Endodermal cell (in vitro differentiated cells): ENCODE data around the gene DLX2. TPM values are rescaled to one million over a fixed set of nuclear protein-coding genes. Genes with fewer than 3 reads are reported as not detected.
A peak's percentile ranks its signal among the peaks of the same experiment; 100 is the strongest.

Experiments used
- DNase-seq: peaks from one replicate; pipeline ENCODE4 v3.0.0-alpha.2; 2017
- H3K27ac ChIP-seq: 2 replicates; pipeline ENCODE4 v1.5.1; 2013; ENCODE audit warnings: mild to moderate bottlenecking, low read depth, low read length, moderate library complexity
- H3K27me3 ChIP-seq: 2 replicates; pipeline ENCODE4 v1.6.1; 2013; ENCODE audit warnings: mild to moderate bottlenecking, low read length, moderate library complexity; ENCODE audit not compliant: insufficient read depth, control insufficient read depth, poor library complexity, severe bottlenecking
- H3K36me3 ChIP-seq: 2 replicates; pipeline ENCODE4 v1.7.0; 2013; ENCODE audit warnings: mild to moderate bottlenecking, low read length, moderate library complexity; ENCODE audit not compliant: control insufficient read depth, insufficient read depth
- H3K4me1 ChIP-seq: one replicate; pipeline ENCODE4 v1.7.0; 2013; ENCODE audit warnings: low read length; ENCODE audit not compliant: control insufficient read depth, insufficient read depth
- H3K4me3 ChIP-seq: 2 replicates; pipeline ENCODE4 v1.5.1; 2013; ENCODE audit warnings: mild to moderate bottlenecking, low read length, moderate library complexity
- H3K9ac ChIP-seq: 2 replicates; pipeline ENCODE4 v1.6.1; 2013; ENCODE audit warnings: mild to moderate bottlenecking, low read length, moderate library complexity; ENCODE audit not compliant: poor library complexity, severe bottlenecking; ENCODE audit errors: extremely low read depth
- H3K9me3 ChIP-seq: 2 replicates; pipeline ENCODE4 v1.6.1; 2013; ENCODE audit warnings: mild to moderate bottlenecking, low read length, moderate library complexity; ENCODE audit not compliant: control insufficient read depth
- H3K27ac Mint-ChIP-seq: 2 replicates; pipeline ENCODE4 v1.8.0; 2020; ENCODE audit warnings: mixed read lengths
- H3K27me3 Mint-ChIP-seq: 2 replicates; pipeline ENCODE4 v1.8.0; 2021; ENCODE audit warnings: mild to moderate bottlenecking, mixed read lengths; ENCODE audit not compliant: insufficient read depth
- H3K36me3 Mint-ChIP-seq: 2 replicates; pipeline ENCODE4 v1.8.0; 2020; ENCODE audit warnings: low read depth, mixed read lengths
- H3K4me1 Mint-ChIP-seq: 2 replicates; pipeline ENCODE4 v1.8.0; 2020; ENCODE audit warnings: mixed read lengths
- H3K4me3 Mint-ChIP-seq: 2 replicates; pipeline ENCODE4 v1.8.0; 2020; ENCODE audit warnings: mild to moderate bottlenecking, moderate library complexity, mixed read lengths
- H3K9me3 Mint-ChIP-seq: 2 replicates; pipeline ENCODE4 v1.8.0; 2020; ENCODE audit warnings: mild to moderate bottlenecking, mixed read lengths
- WGBS, 2 experiments: methylation state at CpG; one replicate each; pipeline versions ENCODE4 v1.1.5 to v1.1.7; 2013; ENCODE audit warnings: missing lambda C conversion rate in 2 of 2, mixed read lengths in 1 of 2; ENCODE audit not compliant: insufficient coverage in 1 of 2, insufficient read length in 1 of 2; 5-methylcytosine and 5-hydroxymethylcytosine counted together
- total RNA-seq, 2 donors: library from RNA; stranded (reverse); fragmentation: NEBNext Ultra II Directional in 1 of 2; extraction: Animal tissue kit (Norgen Biotek cat#: 25700) in 1 of 2; gene quantifications; 2 replicates in 1 of 2; 3 replicates in 1 of 2; pipeline ENCODE4 v1.2.1, GENCODE V29; 2021
- TF ChIP-seq, protein P1 (sequence below): fragments of 200-600 bp; sonication (generic); conservative IDR thresholded peaks from 2 replicates; pipeline ENCODE4 v1.5.0; 2021; ENCODE audit warnings: antibody characterized with exemption, mild to moderate bottlenecking

Gene DLX2
- total RNA-seq, 2 donors from 2014 or later = 0.13 TPM; not detected in 1

GRCh38 chr2:172091000-172091641 is 11.6 kb downstream of the DLX2 start:
- Histone ChIP-seq H3K4me1 (peaks cover 3% of the 10 kb centered on the region), H3K27me3 (peaks cover 100% of the 10 kb centered on the region), H3K27ac (no peak overlapping the region), H3K9ac (no peak overlapping the region), H3K4me3 (no peak overlapping the region), H3K9me3 (no peaks in the 10 kb centered on the region), H3K36me3 (no peaks in the 10 kb centered on the region)
- TF ChIP-seq, protein P1, sequence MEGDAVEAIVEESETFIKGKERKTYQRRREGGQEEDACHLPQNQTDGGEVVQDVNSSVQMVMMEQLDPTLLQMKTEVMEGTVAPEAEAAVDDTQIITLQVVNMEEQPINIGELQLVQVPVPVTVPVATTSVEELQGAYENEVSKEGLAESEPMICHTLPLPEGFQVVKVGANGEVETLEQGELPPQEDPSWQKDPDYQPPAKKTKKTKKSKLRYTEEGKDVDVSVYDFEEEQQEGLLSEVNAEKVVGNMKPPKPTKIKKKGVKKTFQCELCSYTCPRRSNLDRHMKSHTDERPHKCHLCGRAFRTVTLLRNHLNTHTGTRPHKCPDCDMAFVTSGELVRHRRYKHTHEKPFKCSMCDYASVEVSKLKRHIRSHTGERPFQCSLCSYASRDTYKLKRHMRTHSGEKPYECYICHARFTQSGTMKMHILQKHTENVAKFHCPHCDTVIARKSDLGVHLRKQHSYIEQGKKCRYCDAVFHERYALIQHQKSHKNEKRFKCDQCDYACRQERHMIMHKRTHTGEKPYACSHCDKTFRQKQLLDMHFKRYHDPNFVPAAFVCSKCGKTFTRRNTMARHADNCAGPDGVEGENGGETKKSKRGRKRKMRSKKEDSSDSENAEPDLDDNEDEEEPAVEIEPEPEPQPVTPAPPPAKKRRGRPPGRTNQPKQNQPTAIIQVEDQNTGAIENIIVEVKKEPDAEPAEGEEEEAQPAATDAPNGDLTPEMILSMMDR = no peak
- Mint-ChIP-seq H3K27ac (no peak overlapping the region), H3K4me3 (no peak overlapping the region), H3K27me3 (peaks cover 100% of the 10 kb centered on the region), H3K9me3 (no peaks in the 10 kb centered on the region), H3K36me3 (no peaks in the 10 kb centered on the region), H3K4me1 (peaks cover 39% of the 10 kb centered on the region)
- 7% methylated on average over 11 of the region's 13 CpGs; no CpG with 5 or more reads in 1 of the 2 experiments for WGBS, 2 experiments
- DNase-seq = peak; percentile 60

DNA sequence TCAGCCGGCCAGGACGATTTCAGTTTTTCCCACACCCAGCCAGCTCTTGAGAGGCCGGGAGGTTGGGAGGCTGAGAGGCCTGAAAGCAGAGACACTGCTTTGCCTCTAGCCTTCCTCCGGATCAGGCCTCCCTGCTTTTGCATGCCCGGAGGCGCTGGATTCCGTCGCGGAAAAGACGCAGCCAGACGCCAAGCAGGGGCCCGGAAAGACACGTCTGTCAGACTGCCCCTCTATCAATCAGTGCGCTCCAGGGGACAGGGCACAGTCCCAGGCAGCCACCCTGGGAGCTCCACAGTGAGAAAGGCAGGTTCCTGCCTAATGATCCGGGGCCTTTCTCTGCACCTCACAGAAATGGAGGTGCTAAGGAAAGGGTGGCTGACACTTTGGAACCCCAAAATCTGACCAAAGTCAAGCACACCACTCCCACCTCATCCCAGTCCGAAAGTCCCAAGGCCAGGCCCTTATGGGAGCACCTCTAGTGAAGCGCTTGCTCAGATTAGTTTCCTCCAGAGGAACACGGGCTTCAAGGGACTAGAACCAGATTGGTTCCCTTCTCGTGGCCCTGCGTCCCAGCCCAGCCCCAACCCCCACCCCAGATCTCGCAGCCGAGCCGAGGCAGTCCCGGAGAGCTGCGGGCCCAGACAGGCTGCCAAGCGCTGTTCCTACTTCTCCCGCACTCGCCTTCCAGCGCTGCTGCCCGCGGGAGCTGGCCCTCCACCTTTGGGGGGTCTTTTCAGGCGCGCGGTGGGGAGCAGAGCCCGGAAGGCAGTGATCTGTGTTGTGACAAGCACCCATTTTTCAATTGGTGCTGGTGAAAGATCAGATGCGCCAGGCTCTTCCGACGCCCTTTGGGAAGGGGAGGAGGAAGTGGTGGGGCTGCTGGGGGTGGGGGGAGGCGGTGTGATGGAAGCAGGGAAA is 12.4 kb downstream of the DLX2 start:
- Mint-ChIP-seq H3K4me1 (peaks cover 39% of the 10 kb centered on the region), H3K9me3 (no peaks in the 10 kb centered on the region), H3K4me3 (no peak overlapping the region), H3K27ac (no peak overlapping the region), H3K27me3 (peaks cover 100% of the 10 kb centered on the region), H3K36me3 (no peaks in the 10 kb centered on the region)
- Histone ChIP-seq H3K9me3 (no peaks in the 10 kb centered on the region), H3K9ac (no peak overlapping the region), H3K4me3 (no peak overlapping the region), H3K36me3 (no peaks in the 10 kb centered on the region), H3K27me3 (peaks cover 100% of the 10 kb centered on the region), H3K4me1 (peaks cover 3% of the 10 kb centered on the region), H3K27ac (no peak overlapping the region)
- DNase-seq = peak; percentile 81
- WGBS, 2 experiments = 3 to 4% methylated on average over 10 to 39 of the region's 39 CpGs
- TF ChIP-seq, protein P1 = peak; percentile 20

DNA sequence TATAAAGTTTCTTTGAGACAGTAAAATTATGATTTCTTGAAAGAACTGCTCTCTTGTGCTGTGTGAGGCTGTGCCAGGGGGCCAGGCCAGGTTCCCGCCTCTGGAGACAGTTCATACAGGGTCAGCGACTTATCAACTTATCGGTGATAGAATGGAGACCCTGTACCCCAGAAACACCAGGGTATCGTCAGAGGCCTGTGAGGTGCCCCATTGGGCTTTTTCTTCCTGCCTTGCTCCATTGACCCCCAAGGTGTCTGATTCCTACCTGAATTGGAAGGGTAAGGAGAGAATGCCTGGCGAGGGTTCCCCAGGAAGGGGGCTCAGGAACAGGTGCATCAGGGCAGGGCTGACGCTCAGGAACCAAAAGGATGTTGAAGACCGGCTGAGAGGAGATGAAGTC is 13.1 kb downstream of the DLX2 start:
- 0 to 16% methylated on average over 2 to 7 of the region's 7 CpGs for WGBS, 2 experiments
- TF ChIP-seq, protein P1 = no peak
- Mint-ChIP-seq H3K27ac (no peak overlapping the region), H3K36me3 (no peaks in the 10 kb centered on the region), H3K9me3 (no peaks in the 10 kb centered on the region), H3K4me1 (peaks cover 36% of the 10 kb centered on the region), H3K27me3 (peaks cover 100% of the 10 kb centered on the region), H3K4me3 (no peak overlapping the region)
- Histone ChIP-seq H3K4me3 (no peak overlapping the region), H3K27ac (no peak overlapping the region), H3K4me1 (peaks cover 3% of the 10 kb centered on the region), H3K27me3 (peaks cover 100% of the 10 kb centered on the region), H3K9ac (no peak overlapping the region), H3K36me3 (no peaks in the 10 kb centered on the region), H3K9me3 (no peaks in the 10 kb centered on the region)
- DNase-seq = no peak
